ENCODE data around the gene LRRC74B. TPM values are rescaled to one million over a fixed set of nuclear protein-coding genes. Genes with fewer than 3 reads are reported as not detected.

The LRRC74B gene
- total RNA-seq, 4 donors from 2014 or later = not detected

GRCh38 chr22:21064917-21065864 is 19.4 kb downstream of the LRRC74B start:
- no peak for TF ChIP-seq CTCF (IDR thresholded peaks at IDR 0.05; ENCODE audit: low read depth)

GRCh38 chr22:21067075-21067900 is 21.5 kb downstream of the LRRC74B start:
- TF ChIP-seq CTCF (IDR thresholded peaks at IDR 0.05; ENCODE audit: low read depth) = no peak

- TF ChIP-seq CTCF (IDR thresholded peaks at IDR 0.05; ENCODE audit: low read depth) = no peak
Measured at GRCh38 chr22:21067901-21068680, 22.3 kb downstream of the LRRC74B start.

GRCh38 chr22:21068681-21069276 is 23.0 kb downstream of the LRRC74B start:
- TF ChIP-seq CTCF (IDR thresholded peaks at IDR 0.05; ENCODE audit: low read depth) = no peak

- TF ChIP-seq CTCF (IDR thresholded peaks at IDR 0.05; ENCODE audit: low read depth) = no peak
Measured at GRCh38 chr22:21069375-21069774, 23.6 kb downstream of the LRRC74B start.

GRCh38 chr22:21070690-21071615 is 25.2 kb downstream of the LRRC74B start:
- no peak for TF ChIP-seq CTCF (IDR thresholded peaks at IDR 0.05; ENCODE audit: low read depth)
